Activated B cell treated with CpG ODN at 0.5 μM for 24 hours (primary cell): Measurements from ENCODE around the gene AP3S1. TPM values are rescaled to one million over a fixed set of nuclear protein-coding genes. Genes with fewer than 3 reads are reported as not detected.

Experiments used
- ATAC-seq: fragments of 200-7000 bp; cut with Tn5 transposase; one replicate; pipeline ENCODE4 v1.10.0; 2021; ENCODE audit warnings: low read depth, mild to moderate bottlenecking, moderate library complexity
- CTCF ChIA-PET: fragments of 350-600 bp; sonication (Branson Sonifier 250); formaldehyde crosslinking; loops from one replicate; lab custom pipeline; 2021; ENCODE audit warnings: antibody characterized with exemption; lab: Charles Lee
- POLR2A ChIA-PET: fragments of 350-600 bp; sonication (Branson Sonifier 250); formaldehyde crosslinking; loops from one replicate; lab custom pipeline; 2021; ENCODE audit warnings: antibody characterized with exemption; lab: Charles Lee
- DNase-seq: peaks from one replicate; pipeline ENCODE4 v3.0.0; 2022
- H3K27ac Mint-ChIP-seq: one replicate; pipeline ENCODE4 v1.8.0; 2020; ENCODE audit warnings: mixed read lengths
- H3K27me3 Mint-ChIP-seq: one replicate; pipeline ENCODE4 v1.8.0; 2021; ENCODE audit warnings: mixed read lengths
- H3K36me3 Mint-ChIP-seq: one replicate; pipeline ENCODE4 v1.8.0; 2021; ENCODE audit warnings: low read depth, mixed read lengths
- H3K4me1 Mint-ChIP-seq: one replicate; pipeline ENCODE4 v1.8.0; 2021; ENCODE audit warnings: mixed read lengths
- H3K4me3 Mint-ChIP-seq: one replicate; pipeline ENCODE4 v1.8.0; 2020; ENCODE audit warnings: mild to moderate bottlenecking, mixed read lengths
- H3K9me3 Mint-ChIP-seq: one replicate; pipeline ENCODE4 v1.8.0; 2020; ENCODE audit warnings: mixed read lengths
- intact Hi-C: fragments of 100-400 bp; cut with micrococcal nuclease; formaldehyde crosslinking; loops from one replicate; pipeline ENCODE4 v1.15.1; 2024
- total RNA-seq: library from RNA; stranded (reverse); gene quantifications from 2 replicates; pipeline ENCODE4 v1.2.3, GENCODE V29; 2022
- TF ChIP-seq, protein P1 (sequence below): fragments of 200-600 bp; IDR thresholded peaks from one replicate; pipeline ENCODE4 v1.8.0; 2022; ENCODE audit warnings: antibody characterized with exemption, mild to moderate bottlenecking

AP3S1 gene
- total RNA-seq, 1 donor from 2014 or later: 43.2 TPM

DNA sequence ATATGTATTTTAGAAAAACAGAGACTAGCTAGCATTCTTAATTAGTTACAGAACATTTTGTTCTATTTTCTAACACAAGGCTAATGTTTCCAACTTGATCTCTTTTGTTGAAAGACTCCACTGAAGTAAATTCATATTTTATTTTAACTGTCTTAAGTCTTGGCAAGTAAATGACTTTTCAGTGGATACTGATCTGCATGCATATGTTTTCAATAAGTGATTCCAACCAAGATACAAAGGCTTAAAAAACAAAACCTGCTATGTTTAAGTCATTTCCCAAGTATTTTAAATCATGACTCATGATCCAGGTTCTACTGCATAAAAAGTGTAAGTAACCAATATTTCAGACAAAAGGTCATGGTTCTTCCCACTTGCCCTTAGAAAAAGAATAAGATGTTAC, 31.0 kb upstream of the AP3S1 start:
- POLR2A ChIA-PET: no interaction called here
- Mint-ChIP-seq H3K36me3 (no peaks in the 10 kb centered on the region), H3K27ac (no peak overlapping the region), H3K9me3 (no peaks in the 10 kb centered on the region), H3K4me1 (peaks cover 12% of the 10 kb centered on the region), H3K4me3 (no peak overlapping the region), H3K27me3 (peaks cover 35% of the 10 kb centered on the region)
- ATAC-seq: no peak
- no peak for DNase-seq
- CTCF ChIA-PET: interaction anchor here (1.5 kb wide), 1 partner anchor 175 kb away, joined by 3 read pairs; no protein-coding TSS in a partner anchor
- TF ChIP-seq, protein P1, sequence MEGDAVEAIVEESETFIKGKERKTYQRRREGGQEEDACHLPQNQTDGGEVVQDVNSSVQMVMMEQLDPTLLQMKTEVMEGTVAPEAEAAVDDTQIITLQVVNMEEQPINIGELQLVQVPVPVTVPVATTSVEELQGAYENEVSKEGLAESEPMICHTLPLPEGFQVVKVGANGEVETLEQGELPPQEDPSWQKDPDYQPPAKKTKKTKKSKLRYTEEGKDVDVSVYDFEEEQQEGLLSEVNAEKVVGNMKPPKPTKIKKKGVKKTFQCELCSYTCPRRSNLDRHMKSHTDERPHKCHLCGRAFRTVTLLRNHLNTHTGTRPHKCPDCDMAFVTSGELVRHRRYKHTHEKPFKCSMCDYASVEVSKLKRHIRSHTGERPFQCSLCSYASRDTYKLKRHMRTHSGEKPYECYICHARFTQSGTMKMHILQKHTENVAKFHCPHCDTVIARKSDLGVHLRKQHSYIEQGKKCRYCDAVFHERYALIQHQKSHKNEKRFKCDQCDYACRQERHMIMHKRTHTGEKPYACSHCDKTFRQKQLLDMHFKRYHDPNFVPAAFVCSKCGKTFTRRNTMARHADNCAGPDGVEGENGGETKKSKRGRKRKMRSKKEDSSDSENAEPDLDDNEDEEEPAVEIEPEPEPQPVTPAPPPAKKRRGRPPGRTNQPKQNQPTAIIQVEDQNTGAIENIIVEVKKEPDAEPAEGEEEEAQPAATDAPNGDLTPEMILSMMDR: no peak
- intact Hi-C loops: no loop called here

DNA sequence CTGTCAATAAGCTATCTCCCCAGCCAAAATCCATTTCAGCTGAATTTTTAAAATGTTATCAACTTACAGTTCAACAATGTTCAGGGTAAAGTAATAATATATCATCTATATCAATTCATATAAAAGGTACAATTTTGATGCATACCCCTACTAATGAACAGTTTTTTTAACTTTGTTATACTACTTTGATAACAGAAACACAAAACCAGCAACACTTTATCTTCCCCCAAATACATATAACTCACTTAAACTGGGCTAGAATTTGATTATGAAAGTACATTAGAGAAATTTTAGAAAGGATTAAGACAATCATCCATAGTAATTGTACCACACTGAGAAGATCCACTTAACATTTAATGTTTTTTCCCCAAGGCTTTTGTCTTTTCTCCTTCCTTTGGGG, 30.3 kb upstream of the AP3S1 start:
- TF ChIP-seq, protein P1: no peak
- ATAC-seq: no peak
- no peak overlapping the region for H3K4me3 Mint-ChIP-seq
- peaks cover 39% of the 10 kb centered on the region for H3K27me3 Mint-ChIP-seq
- peaks cover 16% of the 10 kb centered on the region for H3K4me1 Mint-ChIP-seq
- POLR2A ChIA-PET: no interaction called here
- CTCF ChIA-PET: no interaction called here
- H3K9me3 Mint-ChIP-seq: no peaks in the 10 kb centered on the region
- intact Hi-C loops: no loop called here
- DNase-seq: no peak
- H3K27ac Mint-ChIP-seq: no peak overlapping the region
- H3K36me3 Mint-ChIP-seq: no peaks in the 10 kb centered on the region

DNA sequence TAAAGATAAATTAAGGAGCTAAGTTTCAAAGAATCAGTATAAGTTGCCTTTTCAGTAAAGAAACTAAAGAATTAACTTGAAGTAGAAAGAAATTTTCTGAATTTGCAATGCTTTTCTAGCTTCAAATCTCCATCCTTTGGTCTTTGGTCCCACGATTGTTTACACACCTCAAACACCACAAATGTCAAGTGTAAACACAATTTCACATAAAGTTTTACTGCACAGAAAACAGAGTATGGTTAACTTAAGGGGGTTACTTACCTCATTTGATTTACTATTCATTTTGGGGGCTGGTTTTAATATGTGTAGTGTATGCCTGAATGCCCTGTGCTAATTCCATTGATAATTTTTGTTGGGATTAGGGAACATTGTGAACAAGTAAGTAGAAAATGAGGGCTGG, 29.4 kb upstream of the AP3S1 start:
- Mint-ChIP-seq H3K4me1 (peaks cover 21% of the 10 kb centered on the region), H3K27me3 (peaks cover 42% of the 10 kb centered on the region), H3K9me3 (no peaks in the 10 kb centered on the region), H3K36me3 (no peaks in the 10 kb centered on the region), H3K4me3 (no peak overlapping the region), H3K27ac (no peak overlapping the region)
- no peak for DNase-seq
- intact Hi-C loops: no loop called here
- CTCF ChIA-PET: no interaction called here
- no peak for ATAC-seq
- TF ChIP-seq, protein P1: no peak
- POLR2A ChIA-PET: no interaction called here

DNA sequence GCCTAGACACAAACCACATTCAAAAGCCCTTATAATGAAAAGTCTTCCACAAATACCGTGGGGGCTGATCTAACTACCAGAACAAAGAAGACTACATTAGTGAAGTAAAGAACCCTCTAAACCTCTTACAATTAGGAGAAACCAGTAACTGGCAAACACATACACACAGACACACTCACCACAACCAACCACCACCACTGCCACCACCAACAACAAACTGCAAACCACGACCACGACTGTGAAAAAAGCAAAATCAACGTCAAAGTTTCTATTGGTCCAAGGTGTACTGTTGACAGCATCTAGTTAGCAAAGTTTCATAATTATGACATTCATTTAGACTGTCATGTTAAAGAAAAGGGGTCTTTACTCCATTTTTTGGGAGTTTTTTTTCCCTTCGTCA, 28.0 kb upstream of the AP3S1 start:
- POLR2A ChIA-PET: no interaction called here
- Mint-ChIP-seq H3K27me3 (peaks cover 46% of the 10 kb centered on the region), H3K36me3 (no peaks in the 10 kb centered on the region), H3K4me1 (peaks cover 21% of the 10 kb centered on the region), H3K4me3 (no peak overlapping the region), H3K9me3 (no peaks in the 10 kb centered on the region), H3K27ac (no peak overlapping the region)
- CTCF ChIA-PET: no interaction called here
- intact Hi-C loops: no loop called here
- no peak for DNase-seq
- ATAC-seq: no peak
- TF ChIP-seq, protein P1: no peak

DNA sequence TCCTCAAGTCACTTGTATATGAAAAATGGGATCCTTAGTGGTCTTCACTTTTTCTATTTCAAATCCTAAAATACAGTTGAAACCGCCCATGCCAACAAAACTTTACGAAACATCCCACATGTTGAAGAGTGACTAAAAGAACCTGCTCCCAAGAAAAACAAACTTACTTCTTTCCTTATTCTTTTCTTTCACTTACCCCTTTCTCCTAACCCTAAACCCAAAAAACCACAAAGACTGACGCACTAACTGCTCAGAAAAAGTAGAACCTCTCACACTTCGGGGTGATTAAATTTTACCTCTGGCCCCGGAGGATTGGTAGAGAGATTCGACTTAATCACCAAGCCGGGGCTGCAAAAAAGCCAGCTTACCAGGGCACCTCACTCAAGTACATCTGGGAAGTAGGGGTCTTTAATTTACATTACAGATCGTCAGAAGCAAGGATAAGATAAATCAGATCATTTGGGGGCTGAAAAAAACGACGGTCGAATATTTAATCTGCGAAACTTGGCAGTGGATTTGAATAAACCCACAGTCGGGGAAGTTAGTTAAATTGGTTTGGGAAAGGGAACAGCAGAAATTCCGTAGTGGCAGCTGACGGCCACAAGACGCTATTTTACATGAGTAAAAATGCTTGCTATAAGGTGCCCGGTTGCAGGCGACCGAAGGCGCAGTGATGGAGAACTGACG, 26.6 kb upstream of the AP3S1 start:
- ChIA-PET CTCF (interaction anchor here (1.2 kb wide), 1 partner anchor 180 kb away, joined by 3 read pairs; no protein-coding TSS in a partner anchor), POLR2A (no interaction called here)
- no peaks in the 10 kb centered on the region for H3K36me3 Mint-ChIP-seq
- TF ChIP-seq, protein P1: no peak
- H3K27ac Mint-ChIP-seq: no peak overlapping the region
- H3K4me3 Mint-ChIP-seq: peak overlapping the region; percentile 68
- no peak for ATAC-seq
- DNase-seq: no peak
- H3K27me3 Mint-ChIP-seq: peaks cover 49% of the 10 kb centered on the region
- H3K4me1 Mint-ChIP-seq: peaks cover 21% of the 10 kb centered on the region
- intact Hi-C loops: no loop called here
- H3K9me3 Mint-ChIP-seq: no peaks in the 10 kb centered on the region
